ENCODE data around the gene GFOD1. TPM values are rescaled to one million over a fixed set of nuclear protein-coding genes. Genes with fewer than 3 reads are reported as not detected.

GFOD1 gene
- total and polyA plus RNA-seq, 11 donors: 16.2 to 65.8 (median 41.5) TPM

DNA sequence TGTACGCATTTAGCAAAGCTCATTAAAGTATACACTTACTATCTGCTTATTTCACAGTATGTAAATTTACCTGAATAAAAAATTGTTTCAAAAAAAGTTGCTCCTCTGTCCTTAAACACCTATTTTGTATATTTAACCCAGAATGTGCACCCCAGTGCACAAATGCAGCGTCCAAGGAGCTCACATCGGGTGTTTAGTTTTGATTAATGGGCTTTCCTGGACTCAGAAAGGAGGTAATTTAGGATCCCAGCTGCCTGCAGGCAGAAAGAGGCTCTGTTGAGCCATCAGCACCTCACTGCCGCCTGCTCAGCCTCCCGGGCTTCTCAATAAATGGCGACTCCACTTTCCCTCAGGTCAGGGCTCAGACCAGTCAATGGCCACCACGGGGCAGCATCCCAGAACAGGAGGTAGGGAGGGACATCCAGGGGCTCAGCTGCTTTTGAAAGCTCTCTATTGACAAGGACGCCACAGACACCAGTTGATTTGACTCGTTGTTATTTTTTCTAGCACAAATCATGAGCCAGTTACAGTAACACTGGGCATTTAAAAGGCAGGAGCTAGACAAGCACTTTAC is 88.9 kb downstream of the GFOD1 start:
- 68 to 76% (median 72%) methylated on average over 9 of the region's 9 CpGs for WGBS, 4 donors
- ATAC-seq (peak in 1 of 4 donors; percentile 8), DNase-seq (no peak)
- no peak overlapping the region for H3K4me3 ChIP-seq
- intact Hi-C loops (cut with DNase I): loop anchor here in 2 of 10 donors (5.0 kb wide), 2 partner anchors 36 to 61 kb away; no protein-coding TSS in a partner anchor
- H3K27ac ChIP-seq: peak overlapping the region in 6 of 12 donors; percentile 14 to 65 (median 35)
- H3K27me3 ChIP-seq: no peaks in the 10 kb centered on the region
- peaks cover 7 to 77% (median 49%) of the 10 kb centered on the region in 12 donors for H3K4me1 ChIP-seq
- H3K9me3 ChIP-seq: no peaks in the 10 kb centered on the region
- no peaks in the 10 kb centered on the region for H3K36me3 ChIP-seq
- TF ChIP-seq CTCF (IDR thresholded peaks at IDR 0.05): no peak
- TF ChIP-seq POLR2A (IDR thresholded peaks at IDR 0.05): no peak

GRCh38 chr6:13398069-13398381 is 89.4 kb downstream of the GFOD1 start:
- Histone ChIP-seq H3K36me3 (no peaks in the 10 kb centered on the region), H3K9me3 (no peaks in the 10 kb centered on the region), H3K4me1 (peaks cover 7 to 77% (median 47%) of the 10 kb centered on the region in 12 donors), H3K27me3 (no peaks in the 10 kb centered on the region), H3K27ac (peak overlapping the region in 6 of 12 donors; percentile 4 to 65 (median 36)), H3K4me3 (no peak overlapping the region)
- ATAC-seq: no peak
- intact Hi-C loops (cut with DNase I): loop anchor here in 2 of 10 donors (5.0 kb wide), 2 partner anchors 36 to 61 kb away; no protein-coding TSS in a partner anchor
- 49 to 68% (median 59%) methylated on average over 5 to 6 of the region's 6 CpGs for WGBS, 4 donors
- no peak for TF ChIP-seq POLR2A (IDR thresholded peaks at IDR 0.05)
- TF ChIP-seq CTCF (IDR thresholded peaks at IDR 0.05): no peak
- no peak for DNase-seq

DNA sequence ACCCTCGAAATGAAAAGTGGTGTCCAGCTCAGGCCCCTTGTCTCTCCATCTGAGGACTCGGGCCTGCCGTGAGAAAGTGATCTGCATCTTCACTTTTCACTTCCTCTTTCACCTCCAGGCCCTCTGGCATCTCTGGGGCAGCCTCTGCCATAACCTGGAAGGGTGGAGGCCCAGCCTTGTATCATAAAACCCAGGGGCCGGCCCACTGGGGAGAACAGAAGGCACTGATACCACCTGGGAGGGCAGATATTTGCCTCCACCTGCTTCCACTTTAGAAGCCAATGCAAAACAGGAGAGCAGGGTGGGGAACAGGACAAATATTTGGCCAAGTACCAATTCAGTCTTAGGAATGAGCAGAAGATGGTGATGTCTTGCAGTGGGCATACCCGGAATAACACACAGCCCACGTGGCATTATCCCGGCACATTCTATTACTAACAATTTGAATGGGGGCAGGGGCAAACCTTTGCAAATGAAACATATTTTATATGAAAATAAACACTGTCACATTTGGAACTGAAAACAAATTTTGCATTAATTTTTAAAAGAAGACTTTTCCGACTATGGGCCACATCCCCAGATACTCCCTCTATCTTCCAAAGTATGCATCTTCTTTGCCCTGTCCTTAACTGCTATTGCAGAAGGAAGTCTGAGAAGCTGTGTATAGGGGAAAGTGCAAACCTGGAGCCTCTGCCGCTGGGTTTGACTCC is 89.9 kb downstream of the GFOD1 start:
- H3K4me3 ChIP-seq: no peak overlapping the region
- intact Hi-C loops (cut with DNase I): loop anchor here in 2 of 10 donors (5.0 kb wide), 2 partner anchors 35 to 60 kb away; no protein-coding TSS in a partner anchor
- H3K4me1 ChIP-seq: peaks cover 7 to 73% (median 47%) of the 10 kb centered on the region in 12 donors
- H3K27me3 ChIP-seq: no peaks in the 10 kb centered on the region
- peak in 2 of 12 donors; percentile 16 to 23 for TF ChIP-seq CTCF (IDR thresholded peaks at IDR 0.05)
- TF ChIP-seq POLR2A (IDR thresholded peaks at IDR 0.05): no peak
- H3K36me3 ChIP-seq: no peaks in the 10 kb centered on the region
- no peak for DNase-seq
- H3K9me3 ChIP-seq: no peaks in the 10 kb centered on the region
- ATAC-seq: peak in 1 of 4 donors; percentile 19
- H3K27ac ChIP-seq: peak overlapping the region in 10 of 12 donors; percentile 19 to 84 (median 72)
- WGBS, 4 donors: 51 to 62% (median 55%) methylated on average over 9 of the region's 9 CpGs

DNA sequence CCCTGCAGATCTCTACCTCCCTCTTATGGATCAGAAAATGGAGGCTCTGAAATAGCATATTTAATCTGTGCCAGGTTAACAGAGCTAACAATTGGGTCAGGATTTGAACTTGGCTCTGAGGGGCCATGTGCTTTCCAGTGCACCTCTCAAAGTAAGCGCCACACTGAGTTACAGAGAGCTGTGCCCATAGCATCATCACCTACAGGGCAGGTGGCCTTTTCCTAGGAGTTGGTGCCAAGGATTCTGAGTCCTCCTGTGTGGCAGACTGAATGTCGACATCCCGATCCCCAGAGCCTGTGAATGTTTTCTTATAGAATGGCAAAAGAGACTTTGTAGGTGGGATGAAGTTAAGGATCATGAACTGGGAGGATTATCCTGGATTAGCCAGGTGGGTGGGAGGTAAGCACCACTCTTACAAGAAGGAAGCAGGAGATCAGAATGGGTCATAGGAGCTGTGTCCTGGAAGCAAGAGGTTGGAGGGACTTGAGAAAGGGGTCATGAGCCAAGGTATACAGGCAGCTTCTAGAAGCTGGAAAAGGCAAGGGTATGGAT is 91.1 kb downstream of the GFOD1 start:
- Histone ChIP-seq H3K9me3 (no peaks in the 10 kb centered on the region), H3K36me3 (no peaks in the 10 kb centered on the region), H3K4me3 (no peak overlapping the region), H3K4me1 (peaks cover 7 to 63% (median 45%) of the 10 kb centered on the region in 12 donors), H3K27me3 (no peaks in the 10 kb centered on the region), H3K27ac (peak overlapping the region in 11 of 12 donors; percentile 24 to 84 (median 70))
- ATAC-seq (no peak), DNase-seq (no peak)
- WGBS, 4 donors: 94 to 98% (median 96%) methylated on average over 3 of the region's 3 CpGs
- TF ChIP-seq POLR2A (IDR thresholded peaks at IDR 0.05) (no peak), CTCF (IDR thresholded peaks at IDR 0.05) (no peak)
- intact Hi-C loops (cut with DNase I): loop anchor here in 2 of 10 donors (5.0 kb wide), 2 partner anchors 34 to 59 kb away; no protein-coding TSS in a partner anchor

All from heart left ventricle (tissue), 16 donors.